Caco-2 (cell line): ENCODE data around the gene RAPGEF1. TPM values are rescaled to one million over a fixed set of nuclear protein-coding genes. Genes with fewer than 3 reads are reported as not detected.

Experiments used
- BruUV-seq: library from RNA; stranded (reverse); fragments of 400-500 nt; replicated peaks from 2 replicates; lab custom pipeline; 2021; lab: Mats Ljungman, UMichigan
- CTCF ChIA-PET: fragments of 300-600 bp; sonication (Branson Sonifier 250); formaldehyde crosslinking; loops from one replicate; lab custom pipeline; 2022; ENCODE audit warnings: antibody characterized with exemption; lab: Charles Lee
- POLR2A ChIA-PET: fragments of 300-600 bp; sonication (Branson Sonifier 250); formaldehyde crosslinking; loops from one replicate; lab custom pipeline; 2022; ENCODE audit warnings: antibody characterized with exemption; lab: Charles Lee
- DNase-seq, 2 experiments: peaks; one replicate each; pipeline versions ENCODE4 v3.0.0 to v3.0.0-alpha.2; 2020 to 2022
- H3K27me3 ChIP-seq: replicated peaks from 2 replicates; pipeline ENCODE4 v1.6.0; 2011; ENCODE audit warnings: low read length; ENCODE audit not compliant: control insufficient read depth, insufficient read depth
- H3K36me3 ChIP-seq: 2 replicates; pipeline ENCODE4 v1.5.1; 2011; ENCODE audit warnings: low read length; ENCODE audit not compliant: control insufficient read depth, insufficient read depth
- H3K4me1 ChIP-seq: fragments of 250-450 bp; sonication (Bioruptor Pico); 2 replicates; pipeline ENCODE4 v1.5.1; 2020; ENCODE audit warnings: mild to moderate bottlenecking
- H3K4me3 ChIP-seq: 2 replicates; pipeline ENCODE4 v1.5.1; 2011; ENCODE audit warnings: low read depth, mild to moderate bottlenecking, control low read depth, low read length
- H3K9me3 ChIP-seq: fragments of 250-450 bp; sonication (Bioruptor Pico); 2 replicates; pipeline ENCODE4 v1.5.1; 2020; ENCODE audit warnings: mild to moderate bottlenecking, moderate library complexity
- H3K27ac Mint-ChIP-seq: one replicate; pipeline ENCODE4 v1.8.0; 2022; ENCODE audit warnings: mixed read lengths; ENCODE audit not compliant: unreplicated experiment
- H3K27me3 Mint-ChIP-seq: one replicate; pipeline ENCODE4 v1.8.0; 2022; ENCODE audit warnings: mixed read lengths; ENCODE audit not compliant: insufficient read depth, unreplicated experiment
- H3K36me3 Mint-ChIP-seq: one replicate; pipeline ENCODE4 v1.8.0; 2022; ENCODE audit warnings: mild to moderate bottlenecking, mixed read lengths; ENCODE audit not compliant: insufficient read depth, unreplicated experiment
- H3K4me1 Mint-ChIP-seq: one replicate; pipeline ENCODE4 v1.8.0; 2022; ENCODE audit warnings: low read depth, mixed read lengths; ENCODE audit not compliant: unreplicated experiment
- H3K4me3 Mint-ChIP-seq: one replicate; pipeline ENCODE4 v1.8.0; 2022; ENCODE audit warnings: mild to moderate bottlenecking, moderate library complexity, mixed read lengths; ENCODE audit not compliant: unreplicated experiment
- H3K9me3 Mint-ChIP-seq: one replicate; pipeline ENCODE4 v1.8.0; 2022; ENCODE audit warnings: mixed read lengths; ENCODE audit not compliant: unreplicated experiment
- CTCF ChIP-seq, 2 experiments: fragments of 200-600 bp in 1 of 2; IDR thresholded peaks; 1 replicate in 1 of 2; 2 replicates in 1 of 2; pipeline versions ENCODE4 v1.5.1 to v1.8.0; 2011 to 2022; ENCODE audit warnings: antibody characterized with exemption in 1 of 2, control low read depth in 1 of 2, inconsistent platforms in 1 of 2, low read depth in 1 of 2, low read length in 1 of 2, mild to moderate bottlenecking in 1 of 2, moderate library complexity in 1 of 2; ENCODE audit not compliant: insufficient read depth in 1 of 2, severe bottlenecking in 1 of 2, unreplicated experiment in 1 of 2
- intact Hi-C: fragments of 100-400 bp; cut with micrococcal nuclease; formaldehyde crosslinking; loops from one replicate; pipeline ENCODE4 v1.10.0; 2022; ENCODE audit not compliant: unreplicated experiment
- total RNA-seq: library from RNA; stranded (reverse); gene quantifications from 2 replicates; pipeline ENCODE4 v1.2.3, GENCODE V29; 2022

Gene RAPGEF1
- total RNA-seq, 1 experiment from 2014 or later = 75.4 TPM

- H3K9me3 Mint-ChIP-seq = no peaks in the 10 kb centered on the region
- Histone ChIP-seq H3K4me3 (no peak overlapping the region), H3K4me1 (peaks cover 50% of the 10 kb centered on the region), H3K9me3 (no peaks in the 10 kb centered on the region), H3K27me3 (no peaks in the 10 kb centered on the region), H3K36me3 (no peaks in the 10 kb centered on the region; the same call in 1 of the 2 replicates)
- no peak overlapping the region for H3K4me3 Mint-ChIP-seq
- peaks cover 53% of the 10 kb centered on the region for H3K4me1 Mint-ChIP-seq
- CTCF ChIA-PET = no interaction called here
- no TSS peak for BruUV-seq
- intact Hi-C loops = no loop called here
- POLR2A ChIA-PET = no interaction called here
- no peak for DNase-seq
- H3K27ac Mint-ChIP-seq = peak overlapping the region; percentile 47
- H3K36me3 Mint-ChIP-seq = peaks cover 13% of the 10 kb centered on the region
- H3K27me3 Mint-ChIP-seq = no peaks in the 10 kb centered on the region
- no peak for TF ChIP-seq CTCF (IDR thresholded peaks at IDR 0.05; ENCODE audit: insufficient read depth in 1 of 2, low read depth in 1 of 2, low read length in 1 of 2, severe bottlenecking in 1 of 2, unreplicated experiment in 1 of 2)
These were observed 34.9 kb downstream of the RAPGEF1 start for GRCh38 chr9:131704988-131705387.

- Mint-ChIP-seq H3K9me3 (no peaks in the 10 kb centered on the region), H3K27ac (peak overlapping the region; percentile 47), H3K4me1 (peaks cover 56% of the 10 kb centered on the region), H3K36me3 (peaks cover 7% of the 10 kb centered on the region), H3K4me3 (no peak overlapping the region), H3K27me3 (no peaks in the 10 kb centered on the region)
- Histone ChIP-seq H3K9me3 (no peaks in the 10 kb centered on the region), H3K27me3 (no peaks in the 10 kb centered on the region), H3K4me3 (no peak overlapping the region), H3K36me3 (no peaks in the 10 kb centered on the region; the same call in 1 of the 2 replicates), H3K4me1 (peaks cover 50% of the 10 kb centered on the region)
- intact Hi-C loops = no loop called here
- no peak for TF ChIP-seq CTCF (IDR thresholded peaks at IDR 0.05; ENCODE audit: insufficient read depth in 1 of 2, low read depth in 1 of 2, low read length in 1 of 2, severe bottlenecking in 1 of 2, unreplicated experiment in 1 of 2)
- POLR2A ChIA-PET = no interaction called here
- CTCF ChIA-PET = no interaction called here
- BruUV-seq = no TSS peak
- no peak for DNase-seq
These were observed 35.5 kb downstream of the RAPGEF1 start for GRCh38 chr9:131704141-131704983.

GRCh38 chr9:131703697-131704096, 36.2 kb downstream of the RAPGEF1 start:
- ChIA-PET POLR2A (no interaction called here), CTCF (no interaction called here)
- TF ChIP-seq CTCF (IDR thresholded peaks at IDR 0.05; ENCODE audit: insufficient read depth in 1 of 2, low read depth in 1 of 2, low read length in 1 of 2, severe bottlenecking in 1 of 2, unreplicated experiment in 1 of 2) = no peak
- H3K9me3 ChIP-seq = no peaks in the 10 kb centered on the region
- H3K4me3 Mint-ChIP-seq = no peak overlapping the region
- peaks cover 50% of the 10 kb centered on the region for H3K4me1 ChIP-seq
- H3K4me1 Mint-ChIP-seq = peaks cover 61% of the 10 kb centered on the region
- no peak for DNase-seq
- H3K36me3 ChIP-seq = no peaks in the 10 kb centered on the region; the same call in 1 of the 2 replicates
- no peak overlapping the region for H3K27ac Mint-ChIP-seq
- H3K36me3 Mint-ChIP-seq = peaks cover 4% of the 10 kb centered on the region
- H3K9me3 Mint-ChIP-seq = no peaks in the 10 kb centered on the region
- H3K27me3 Mint-ChIP-seq = no peaks in the 10 kb centered on the region
- BruUV-seq = no TSS peak
- no peak overlapping the region for H3K4me3 ChIP-seq
- no peaks in the 10 kb centered on the region for H3K27me3 ChIP-seq
- intact Hi-C loops = no loop called here
